Measurements from ENCODE around the gene GART. TPM values are rescaled to one million over a fixed set of nuclear protein-coding genes. Genes with fewer than 3 reads are reported as not detected.

GART gene
- total and polyA plus RNA-seq, 7 experiments from 2014 or later = 37.3 to 98.8 (median 56.4) TPM

DNA sequence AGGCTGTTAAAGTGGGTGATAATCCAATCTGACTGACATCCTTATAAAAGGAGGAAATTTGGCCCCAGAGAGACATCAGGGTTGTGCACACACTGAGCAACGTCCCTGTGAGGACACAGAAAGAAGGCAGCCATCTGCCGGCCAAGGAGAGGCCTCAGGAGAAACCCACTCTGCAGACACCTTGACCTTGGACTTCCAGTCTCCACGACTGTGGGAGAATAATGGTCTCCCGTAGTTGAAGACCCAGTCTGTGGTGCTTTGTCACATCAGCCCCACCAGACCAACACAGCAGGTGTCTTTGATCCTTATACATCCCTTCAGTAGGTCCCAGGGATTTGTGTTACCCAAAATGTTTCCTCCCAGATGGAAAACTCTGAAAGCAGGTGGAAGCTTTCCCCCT lies 46.2 kb downstream of the GART start:
- POLR2A ChIA-PET = interaction anchor here (0.6 to 1.1 kb wide), 2 partner anchors 14 to 715 kb away, joined by 3 read pairs; no protein-coding TSS in a partner anchor

DNA sequence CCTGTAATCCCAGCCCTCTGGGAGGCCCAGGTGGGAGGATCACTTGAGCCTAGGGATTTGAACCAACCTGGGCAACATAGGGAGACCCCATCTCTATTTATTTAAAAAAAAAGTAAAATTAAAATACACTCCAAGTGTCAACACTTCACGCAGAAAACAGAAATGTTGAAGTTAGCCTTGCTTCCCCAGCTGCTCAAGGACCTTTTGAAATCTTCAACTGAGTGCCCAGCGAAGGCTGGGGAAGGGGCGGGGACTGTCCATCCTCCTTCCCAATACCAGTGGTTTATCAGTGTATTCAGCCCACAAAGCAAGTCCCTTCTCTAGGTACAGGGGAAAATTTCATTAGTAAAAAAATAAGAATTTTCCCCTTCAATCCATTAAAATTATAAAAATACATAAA lies 48.2 kb downstream of the GART start:
- CTCF ChIA-PET = no interaction called here

More for the DNA sequence above, 46.2 kb downstream of the GART start:
- CTCF ChIA-PET = no interaction called here
- Histone ChIP-seq H3K27ac (ENCODE audit: low read depth, low read length) (no peak overlapping the region), H3K9me3 (ENCODE audit: control insufficient read depth in 2 of 3, low read length in 3 of 3) (no peaks in the 10 kb centered on the region), H3K4me3 (ENCODE audit: low read length) (no peak overlapping the region), H3K27me3 (ENCODE audit: control insufficient read depth in 2 of 2, insufficient read depth in 2 of 2, low read length in 2 of 2) (no peaks in the 10 kb centered on the region), H3K4me1 (ENCODE audit: control insufficient read depth in 2 of 2, insufficient read depth in 2 of 2, low read length in 2 of 2) (peaks cover 0 to 4% of the 10 kb centered on the region in 2 donors), H3K36me3 (ENCODE audit: control insufficient read depth in 2 of 3, insufficient read depth in 3 of 3, low read length in 3 of 3) (peaks cover 0 to 3% (median 0%) of the 10 kb centered on the region in 3 experiments)
- Mint-ChIP-seq H3K4me3 (no peak overlapping the region), H3K27me3 (peaks cover 0 to 4% (median 0%) of the 10 kb centered on the region in 5 donors), H3K36me3 (no peaks in the 10 kb centered on the region), H3K4me1 (peaks cover 5 to 12% (median 11%) of the 10 kb centered on the region in 7 donors), H3K27ac (no peak overlapping the region), H3K9me3 (peaks cover 0 to 3% (median 0%) of the 10 kb centered on the region in 11 donors)
- no peak for ATAC-seq
- intact Hi-C loops (cut with micrococcal nuclease) = no loop called here
- no peak for DNase-seq

DNA sequence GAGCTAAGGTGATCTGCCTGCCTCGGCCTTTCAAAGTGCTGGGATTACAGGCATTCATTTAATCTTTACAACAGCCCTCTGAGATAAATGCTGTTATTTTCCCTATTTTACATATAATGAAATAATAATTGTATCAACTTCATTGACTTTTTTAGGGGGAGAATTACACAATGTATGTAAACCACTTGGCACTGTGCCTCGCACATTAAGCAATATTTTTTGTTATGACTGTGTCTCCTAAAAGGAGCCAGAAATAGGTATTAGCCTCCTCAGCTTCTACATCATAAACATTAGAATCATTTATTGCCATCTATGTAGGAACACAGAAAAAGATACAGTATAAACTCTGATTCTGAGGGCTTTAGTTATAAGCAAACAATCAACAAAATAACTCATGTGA lies 49.3 kb downstream of the GART start:
- peaks cover 0 to 5% (median 0%) of the 10 kb centered on the region in 11 donors for H3K9me3 Mint-ChIP-seq
- ChIA-PET CTCF (interaction anchor here (2.1 kb wide), 1 partner anchor 12 kb away, joined by 17 read pairs; the partner anchor contains the start of gene TMEM50B), POLR2A (interaction anchor here (1.4 to 4.3 kb wide), 2 partner anchors 12 to 51 kb away, joined by 3 to 98 read pairs; partner anchors contain the start of genes SON and TMEM50B)
- Histone ChIP-seq H3K9me3 (ENCODE audit: control insufficient read depth in 2 of 3, low read length in 3 of 3) (no peaks in the 10 kb centered on the region), H3K36me3 (ENCODE audit: control insufficient read depth in 2 of 3, insufficient read depth in 3 of 3, low read length in 3 of 3) (peaks cover 0 to 3% (median 0%) of the 10 kb centered on the region in 3 experiments), H3K4me1 (ENCODE audit: control insufficient read depth in 2 of 2, insufficient read depth in 2 of 2, low read length in 2 of 2) (peaks cover 0 to 5% of the 10 kb centered on the region in 2 donors), H3K27me3 (ENCODE audit: control insufficient read depth in 2 of 2, insufficient read depth in 2 of 2, low read length in 2 of 2) (no peaks in the 10 kb centered on the region), H3K4me3 (ENCODE audit: low read length) (no peak overlapping the region), H3K27ac (ENCODE audit: low read depth, low read length) (no peak overlapping the region)
- ATAC-seq (no peak), DNase-seq (no peak)
- intact Hi-C loops (cut with micrococcal nuclease) = loop anchor here in 1 of 2 donors (5.0 kb wide), 1 partner anchor 720 kb away; the partner anchor contains the start of gene PAXBP1
- peaks cover 5 to 14% (median 12%) of the 10 kb centered on the region in 7 donors for H3K4me1 Mint-ChIP-seq
- H3K4me3 Mint-ChIP-seq = peak overlapping the region in 5 of 10 donors; percentile 19 to 97 (median 87)
- peaks cover 0 to 15% (median 0%) of the 10 kb centered on the region in 5 donors for H3K27me3 Mint-ChIP-seq
- peaks cover 0 to 5% (median 0%) of the 10 kb centered on the region in 5 donors for H3K36me3 Mint-ChIP-seq
- H3K27ac Mint-ChIP-seq = peak overlapping the region in 1 of 9 donors; percentile 93

More for the DNA sequence above, 48.2 kb downstream of the GART start:
- intact Hi-C loops (cut with micrococcal nuclease) = loop anchor here in 1 of 2 donors (5.0 kb wide), 1 partner anchor 721 kb away; the partner anchor contains the start of gene PAXBP1
- Mint-ChIP-seq H3K27ac (peak overlapping the region in 2 of 9 donors; percentile 51 to 55), H3K36me3 (no peaks in the 10 kb centered on the region), H3K9me3 (peaks cover 0 to 4% (median 0%) of the 10 kb centered on the region in 11 donors), H3K4me3 (peak overlapping the region in 5 of 10 donors; percentile 23 to 76 (median 49)), H3K27me3 (peaks cover 0 to 8% (median 0%) of the 10 kb centered on the region in 5 donors), H3K4me1 (peaks cover 5 to 14% (median 12%) of the 10 kb centered on the region in 7 donors)
- no peaks in the 10 kb centered on the region for H3K27me3 ChIP-seq (ENCODE audit: control insufficient read depth in 2 of 2, insufficient read depth in 2 of 2, low read length in 2 of 2)
- no peak overlapping the region for H3K4me3 ChIP-seq (ENCODE audit: low read length)
- POLR2A ChIA-PET = interaction anchor here (4.3 kb wide), 1 partner anchor 13 kb away, joined by 98 read pairs; the partner anchor contains the start of gene TMEM50B
- H3K36me3 ChIP-seq (ENCODE audit: control insufficient read depth in 2 of 3, insufficient read depth in 3 of 3, low read length in 3 of 3) = peaks cover 0 to 3% (median 0%) of the 10 kb centered on the region in 3 experiments
- H3K27ac ChIP-seq (ENCODE audit: low read depth, low read length) = no peak overlapping the region
- DNase-seq (no peak), ATAC-seq (no peak)
- peaks cover 0 to 5% of the 10 kb centered on the region in 2 donors for H3K4me1 ChIP-seq (ENCODE audit: control insufficient read depth in 2 of 2, insufficient read depth in 2 of 2, low read length in 2 of 2)
- H3K9me3 ChIP-seq (ENCODE audit: control insufficient read depth in 2 of 3, low read length in 3 of 3) = no peaks in the 10 kb centered on the region

DNA sequence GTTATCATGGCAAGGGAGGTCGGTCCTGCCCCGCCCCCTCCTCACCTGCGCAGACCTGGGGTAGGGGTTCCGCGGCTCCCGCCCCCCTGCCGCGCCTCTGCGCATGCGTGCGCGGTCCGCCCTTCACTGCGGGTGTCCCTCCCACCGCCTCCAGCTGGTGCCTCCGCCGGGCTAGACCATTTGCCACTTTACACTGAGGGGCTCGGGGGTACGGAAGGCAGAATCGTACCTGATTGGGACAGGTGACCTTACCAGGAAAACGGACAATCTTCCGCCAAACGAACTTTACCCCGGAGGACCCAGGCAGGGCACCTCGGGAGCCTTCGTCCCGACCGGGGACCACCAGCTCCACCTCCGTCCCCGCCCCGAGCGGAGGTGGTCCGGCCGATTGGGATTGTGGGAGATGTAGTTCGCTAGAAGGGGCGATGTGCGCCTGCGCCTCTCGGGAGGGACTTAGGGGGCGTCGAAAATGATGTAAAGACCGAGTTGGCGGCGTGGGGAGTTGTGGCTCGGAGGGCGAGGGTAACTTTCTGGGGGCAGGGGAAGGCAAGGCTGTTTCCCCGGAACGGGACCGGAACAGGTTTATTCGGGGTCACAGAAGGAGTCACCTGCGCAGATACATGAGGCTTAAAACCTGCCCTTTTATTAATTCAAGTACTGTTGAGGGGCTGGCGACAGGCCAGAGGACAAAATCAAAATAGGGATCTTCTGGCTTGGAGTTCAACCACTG lies 50.4 kb downstream of the GART start, which contains the start of gene DNAJC28:
TSS of gene DNAJC28 (minus strand) at position 344 of the 730 bp plus-strand sequence. CDS start 2,323 bp downstream, outside the sequence.
- Mint-ChIP-seq H3K36me3 (peaks cover 0 to 5% (median 0%) of the 10 kb centered on the region in 5 donors), H3K4me1 (peaks cover 5 to 14% (median 12%) of the 10 kb centered on the region in 7 donors), H3K27ac (peak within 1 kb of the TSS; percentile 73 to 97 (median 92)), H3K4me3 (peak within 1 kb of the TSS; percentile 86 to 97 (median 92)), H3K9me3 (peaks cover 0 to 5% (median 0%) of the 10 kb centered on the region in 11 donors), H3K27me3 (peaks cover 0 to 15% (median 0%) of the 10 kb centered on the region in 5 donors)
- Histone ChIP-seq H3K36me3 (ENCODE audit: control insufficient read depth in 2 of 3, insufficient read depth in 3 of 3, low read length in 3 of 3) (peaks cover 0 to 3% (median 0%) of the 10 kb centered on the region in 3 experiments), H3K27me3 (ENCODE audit: control insufficient read depth in 2 of 2, insufficient read depth in 2 of 2, low read length in 2 of 2) (no peaks in the 10 kb centered on the region), H3K4me1 (ENCODE audit: control insufficient read depth in 2 of 2, insufficient read depth in 2 of 2, low read length in 2 of 2) (peaks cover 0 to 5% of the 10 kb centered on the region in 2 donors), H3K27ac (ENCODE audit: low read depth, low read length) (peak within 1 kb of the TSS; percentile 74), H3K4me3 (ENCODE audit: low read length) (peak within 1 kb of the TSS; percentile 93), H3K9me3 (ENCODE audit: control insufficient read depth in 2 of 3, low read length in 3 of 3) (no peaks in the 10 kb centered on the region)
- intact Hi-C loops (cut with micrococcal nuclease) = loop anchor here (1.0 to 5.0 kb wide), 8 partner anchors 11 to 879 kb away; partner anchors contain the start of genes CRYZL1 (in 2 of the 2), GART (in 2 of the 2), CFAP298 (in 1 of the 2) and DONSON (in 1 of the 2)
- POLR2A ChIA-PET = interaction anchor here (0.8 to 4.3 kb wide), 10 partner anchors 11 to 763 kb away, joined by 3 to 98 read pairs (median 4); partner anchors contain the start of genes DONSON, GART, PAXBP1 and SON
- ATAC-seq (peak; percentile 99), DNase-seq (peak; percentile 91 to 96 (median 95))
- CTCF ChIA-PET = interaction anchor here (0.6 to 2.1 kb wide), 3 partner anchors 11 to 53 kb away, joined by 3 to 17 read pairs (median 3); partner anchors contain the start of gene TMEM50B

DNA sequence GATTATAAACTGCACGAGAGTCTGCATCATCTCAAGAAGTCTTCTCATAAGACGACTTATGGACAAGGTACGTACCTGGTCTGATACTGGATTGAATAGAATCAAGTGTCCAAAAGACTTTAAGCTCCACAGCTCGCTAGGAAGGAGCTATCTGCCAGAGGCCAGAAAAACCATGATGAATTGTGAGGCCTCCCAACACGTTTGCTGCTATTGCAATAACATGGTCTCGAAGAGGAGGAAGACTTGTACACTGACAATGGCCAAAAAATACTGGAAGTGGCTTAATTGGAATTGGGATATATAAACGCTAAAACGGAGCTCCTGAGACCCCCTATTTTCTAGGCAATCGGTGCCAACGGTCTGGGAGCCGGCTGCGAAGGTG lies 50.9 kb downstream of the GART start:
- ATAC-seq = no peak

More for the DNA sequence above, 50.9 kb downstream of the GART start:
- ChIA-PET POLR2A (interaction anchor here (0.8 to 4.3 kb wide), 10 partner anchors 10 to 763 kb away, joined by 3 to 98 read pairs (median 4); partner anchors contain the start of genes DONSON, GART, PAXBP1 and SON), CTCF (interaction anchor here (0.6 to 2.1 kb wide), 3 partner anchors 11 to 54 kb away, joined by 3 to 17 read pairs (median 3); partner anchors contain the start of gene TMEM50B)
- intact Hi-C loops (cut with micrococcal nuclease) = loop anchor here (1.0 to 5.0 kb wide), 8 partner anchors 11 to 879 kb away; partner anchors contain the start of genes CRYZL1 (in 2 of the 2), GART (in 2 of the 2), CFAP298 (in 1 of the 2) and DONSON (in 1 of the 2)
- Mint-ChIP-seq H3K27me3 (peaks cover 0 to 12% (median 0%) of the 10 kb centered on the region in 5 donors), H3K27ac (peak overlapping the region; percentile 73 to 93 (median 90)), H3K9me3 (peaks cover 0 to 5% (median 0%) of the 10 kb centered on the region in 11 donors), H3K36me3 (peaks cover 0 to 5% (median 0%) of the 10 kb centered on the region in 5 donors), H3K4me1 (peaks cover 5 to 14% (median 12%) of the 10 kb centered on the region in 7 donors), H3K4me3 (peak overlapping the region; percentile 86 to 97 (median 92))
- H3K4me3 ChIP-seq (ENCODE audit: low read length) = peak overlapping the region; percentile 93
- H3K27me3 ChIP-seq (ENCODE audit: control insufficient read depth in 2 of 2, insufficient read depth in 2 of 2, low read length in 2 of 2) = no peaks in the 10 kb centered on the region
- H3K27ac ChIP-seq (ENCODE audit: low read depth, low read length) = peak overlapping the region; percentile 74
- H3K9me3 ChIP-seq (ENCODE audit: control insufficient read depth in 2 of 3, low read length in 3 of 3) = no peaks in the 10 kb centered on the region
- no peak for DNase-seq
- peaks cover 0 to 3% (median 0%) of the 10 kb centered on the region in 3 experiments for H3K36me3 ChIP-seq (ENCODE audit: control insufficient read depth in 2 of 3, insufficient read depth in 3 of 3, low read length in 3 of 3)
- H3K4me1 ChIP-seq (ENCODE audit: control insufficient read depth in 2 of 2, insufficient read depth in 2 of 2, low read length in 2 of 2) = peaks cover 0 to 5% of the 10 kb centered on the region in 2 donors

Measured in naive thymus-derived CD4-positive, alpha-beta T cell (primary cell).